Heart left ventricle (tissue), 16 donors: ENCODE data around the gene ALG6. TPM values are rescaled to one million over a fixed set of nuclear protein-coding genes. Genes with fewer than 3 reads are reported as not detected.
"Not testable (repeated sequence)": the region's sequence is repeated elsewhere in the genome, so short reads cannot be mapped to it uniquely, and the experiment has no call there.

Experiments
- ATAC-seq, 4 donors: fragments of 200-7000 bp; cut with Tn5 transposase; one replicate each; pipeline ENCODE4 v1.9.1; 2020 to 2022; ENCODE audit warnings: moderate library complexity in 4 of 4, mild to moderate bottlenecking in 3 of 4, moderate number of reproducible peaks in 1 of 4
- DNase-seq, 5 donors: peaks; one replicate each; pipeline ENCODE4 v3.0.0-alpha.2; 2020
- H3K27ac ChIP-seq, 12 donors: fragments of 200-600 bp; sonication (generic) in 4 of 12; one replicate each; pipeline versions ENCODE4 v1.5.0 to v1.8.0; 2016 to 2022; ENCODE audit warnings: mild to moderate bottlenecking in 2 of 12
- H3K27me3 ChIP-seq, 9 donors: fragments of 200-600 bp; sonication (generic) in 2 of 9; one replicate each; pipeline versions ENCODE4 v1.5.1 to v1.8.0; 2016 to 2022; ENCODE audit warnings: mild to moderate bottlenecking in 3 of 9
- H3K36me3 ChIP-seq, 9 donors: fragments of 200-600 bp; sonication (generic) in 2 of 9; one replicate each; pipeline versions ENCODE4 v1.5.0 to v1.8.0; 2018 to 2022; ENCODE audit warnings: mild to moderate bottlenecking in 2 of 9
- H3K4me1 ChIP-seq, 12 donors: fragments of 200-600 bp; sonication (generic) in 4 of 12; one replicate each; pipeline versions ENCODE4 v1.5.0 to v1.8.0; 2016 to 2022; ENCODE audit warnings: mild to moderate bottlenecking in 3 of 12
- H3K4me3 ChIP-seq, 12 donors: fragments of 200-600 bp; sonication (generic) in 4 of 12; one replicate each; pipeline versions ENCODE4 v1.5.0 to v1.8.0; 2017 to 2022; ENCODE audit warnings: mild to moderate bottlenecking in 9 of 12, moderate library complexity in 4 of 12
- H3K9me3 ChIP-seq, 12 donors: fragments of 200-600 bp; sonication (generic) in 4 of 12; one replicate each; pipeline versions ENCODE4 v1.5.0 to v1.8.0; 2016 to 2022; ENCODE audit warnings: mild to moderate bottlenecking in 1 of 12
- POLR2A ChIP-seq, 2 donors: fragments of 450-650 bp; IDR thresholded peaks; one replicate each; pipeline ENCODE4 v1.6.1; 2017; ENCODE audit warnings: antibody characterized with exemption in 2 of 2, mild to moderate bottlenecking in 2 of 2, moderate library complexity in 2 of 2
- whole genome bisulfite sequencing, 4 donors: extraction: QIAGEN DNeasy Blood & Tissue Kit in 2 of 4; methylation state at CpG; one replicate each; pipeline versions ENCODE4 v1.1.5 to v1.1.7; 2013 to 2018; 5-methylcytosine and 5-hydroxymethylcytosine counted together
- intact Hi-C, 10 donors: fragments of 100-400 bp; cut with DNase I; formaldehyde crosslinking; loops; one replicate each; pipeline versions ENCODE4 v1.11.1 to v1.14.2; 2022
- polyA plus RNA-seq, 2 donors: library from polyadenylated mRNA; stranded (reverse); fragments of 200-250 nt; gene quantifications; one replicate each; pipeline ENCODE4 v1.2.3, GENCODE V29; 2013
- total RNA-seq, 9 donors: library from RNA; depleted of rRNA in 2 of 9; stranded (reverse); fragments of >200 nt in 2 of 9; fragmentation: NEBNext Ultra II Directional in 3 of 9; extraction: Animal tissue kit (Norgen Biotek cat#: 25700) in 3 of 9; gene quantifications; one replicate each; pipeline versions ENCODE4 v1.1.0 to v1.2.4, GENCODE V29; 2016 to 2023
- TF ChIP-seq, protein P1 (sequence below), 12 donors: fragments of 200-600 bp; sonication (generic) in 4 of 12; IDR thresholded peaks; one replicate each; pipeline versions ENCODE4 v1.5.0 to v1.8.0; 2018 to 2022; ENCODE audit warnings: antibody characterized with exemption in 12 of 12, mild to moderate bottlenecking in 5 of 12
- donor health status: ischemic (EF 13 %, LVEDD 7.1; RV severe dilation, severe dysfunction).
- donor health status: healthy with polysubstance abuse.
- donor health status: DM: no; HTN: yes; CAD: no.
- donor health status: DM: no; HTN: no; CAD: no.
- donor health status: ischemic (EF 25% LVEDD 6.9; RV normal size, moderate dysfunction).
- donor health status: ischemic (EF 25% LVEDD 5.7; RV mildly dilated, moderate dysfunction).
- donor health status: healthy.
- donor health status: DM: yes; HTN: yes; CAD: no.
- donor health status: ischemic (EF 35%, LVEDD 5.7; RV mildly dilated, moderate dysfunction).
- donor health status: nonischemic (EF 11% LVEDD 7.7; RV severe dilation, severe dysfunction).
- donor health status: DM: yes; HTN: yes; CAD: no.
- donor health status: PGD.
- donor health status: ischemic (EF 29% LVEDD 5.4; RV normal size, mild dysfunction).
- donor health status: nonischemic (EF 23%, LVEDD 6.1; RV moderate dilation, normal function).

ALG6 gene
- total and polyA plus RNA-seq, 11 donors: 3.0 to 7.6 (median 4.3) TPM

DNA sequence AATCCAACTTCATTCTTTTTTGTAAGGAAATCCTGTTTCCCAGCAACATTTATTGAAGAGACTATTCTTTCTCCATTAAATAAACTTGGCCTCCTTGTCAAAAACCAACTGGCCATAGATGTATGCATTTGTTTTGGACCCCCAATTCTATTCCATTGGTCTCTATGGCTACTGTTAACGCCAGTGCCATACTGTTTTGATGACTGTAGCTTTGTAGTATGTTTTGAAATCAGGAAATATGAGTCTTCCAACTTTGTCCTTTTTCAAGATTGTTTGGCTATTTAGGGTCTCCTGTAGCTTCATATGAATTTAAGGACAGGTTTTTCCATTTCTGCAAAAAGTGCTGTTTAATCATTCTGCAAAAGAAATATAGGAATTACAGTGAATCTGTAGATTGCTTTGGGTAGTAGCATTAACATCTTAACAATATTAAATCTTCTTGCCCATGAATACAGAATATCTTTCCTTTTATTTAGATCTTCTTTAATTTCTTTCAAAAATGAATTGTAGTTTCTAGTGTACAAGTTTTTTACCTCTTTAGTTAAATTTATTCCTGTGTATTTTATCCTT lies 94.3 kb downstream of the ALG6 start:
- ATAC-seq (no peak), DNase-seq (no peak)
- Histone ChIP-seq H3K27ac (no peak overlapping the region), H3K4me3 (no peak overlapping the region), H3K4me1 (peaks cover 0 to 7% (median 0%) of the 10 kb centered on the region in 12 donors), H3K27me3 (no peaks in the 10 kb centered on the region), H3K9me3 (peaks cover 0 to 17% (median 8%) of the 10 kb centered on the region in 12 donors), H3K36me3 (peaks cover 0 to 23% (median 0%) of the 10 kb centered on the region in 9 donors)
- 91 to 100% (median 98%) methylated on average over 1 of the region's 1 CpG for WGBS, 4 donors
- TF ChIP-seq POLR2A (IDR thresholded peaks at IDR 0.05): no peak
- TF ChIP-seq, protein P1, sequence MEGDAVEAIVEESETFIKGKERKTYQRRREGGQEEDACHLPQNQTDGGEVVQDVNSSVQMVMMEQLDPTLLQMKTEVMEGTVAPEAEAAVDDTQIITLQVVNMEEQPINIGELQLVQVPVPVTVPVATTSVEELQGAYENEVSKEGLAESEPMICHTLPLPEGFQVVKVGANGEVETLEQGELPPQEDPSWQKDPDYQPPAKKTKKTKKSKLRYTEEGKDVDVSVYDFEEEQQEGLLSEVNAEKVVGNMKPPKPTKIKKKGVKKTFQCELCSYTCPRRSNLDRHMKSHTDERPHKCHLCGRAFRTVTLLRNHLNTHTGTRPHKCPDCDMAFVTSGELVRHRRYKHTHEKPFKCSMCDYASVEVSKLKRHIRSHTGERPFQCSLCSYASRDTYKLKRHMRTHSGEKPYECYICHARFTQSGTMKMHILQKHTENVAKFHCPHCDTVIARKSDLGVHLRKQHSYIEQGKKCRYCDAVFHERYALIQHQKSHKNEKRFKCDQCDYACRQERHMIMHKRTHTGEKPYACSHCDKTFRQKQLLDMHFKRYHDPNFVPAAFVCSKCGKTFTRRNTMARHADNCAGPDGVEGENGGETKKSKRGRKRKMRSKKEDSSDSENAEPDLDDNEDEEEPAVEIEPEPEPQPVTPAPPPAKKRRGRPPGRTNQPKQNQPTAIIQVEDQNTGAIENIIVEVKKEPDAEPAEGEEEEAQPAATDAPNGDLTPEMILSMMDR (IDR thresholded peaks at IDR 0.05): no peak
- intact Hi-C loops: no loop called here

DNA sequence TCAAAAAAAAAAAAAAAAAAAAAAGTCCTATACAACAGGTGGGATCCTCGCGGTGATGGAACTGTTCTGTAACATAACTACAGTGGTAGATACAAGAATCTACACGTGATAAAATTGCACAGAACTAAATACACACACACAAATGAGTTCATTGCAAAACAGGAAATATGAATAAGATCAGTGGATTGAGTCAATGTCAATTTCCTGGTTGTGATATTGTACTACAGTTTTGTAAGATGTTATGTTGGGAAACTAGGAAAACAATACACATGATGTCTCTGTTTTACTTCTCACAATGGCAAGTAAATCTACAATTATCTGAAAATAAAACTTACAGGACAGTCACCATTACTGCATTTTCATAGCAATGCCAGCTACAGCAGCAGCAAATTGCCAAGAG lies 95.8 kb downstream of the ALG6 start:
- WGBS, 4 donors: 77 to 86% (median 80%) methylated on average over 3 of the region's 3 CpGs

DNA sequence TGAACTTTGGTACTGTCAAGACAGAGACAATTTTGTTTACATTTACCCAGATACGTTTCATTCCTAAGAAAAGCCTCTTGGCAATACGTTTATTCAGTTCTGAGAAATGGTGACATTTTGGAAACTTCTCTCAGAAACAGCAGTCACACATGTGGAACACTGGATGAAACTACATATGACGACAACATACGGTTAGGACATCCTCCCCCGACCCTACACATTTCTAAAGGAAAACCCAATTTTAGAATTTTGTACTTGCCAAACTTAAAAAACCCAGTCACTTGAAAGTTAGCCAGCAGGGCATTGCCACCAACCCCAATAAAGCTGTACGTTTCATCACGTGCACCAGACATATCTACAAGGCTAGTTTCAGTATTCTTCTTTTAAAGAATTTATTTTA lies 98.8 kb downstream of the ALG6 start:
- 87 to 90% (median 89%) methylated on average over 7 of the region's 7 CpGs for WGBS, 4 donors
- intact Hi-C loops: loop anchor here in 1 of 10 donors (5.0 kb wide), 1 partner anchor 71 kb away; no protein-coding TSS in a partner anchor
- DNase-seq: no peak

More for the DNA sequence above, 95.8 kb downstream of the ALG6 start:
- H3K27me3 ChIP-seq: no peaks in the 10 kb centered on the region
- peaks cover 0 to 17% (median 8%) of the 10 kb centered on the region in 12 donors for H3K9me3 ChIP-seq
- peak overlapping the region in 1 of 12 donors; percentile 48 for H3K27ac ChIP-seq
- no peak for TF ChIP-seq POLR2A (IDR thresholded peaks at IDR 0.05)
- H3K4me3 ChIP-seq: no peak overlapping the region
- H3K36me3 ChIP-seq: peaks cover 0 to 17% (median 0%) of the 10 kb centered on the region in 9 donors
- intact Hi-C loops: no loop called here
- no peak for ATAC-seq
- peaks cover 0 to 7% (median 0%) of the 10 kb centered on the region in 12 donors for H3K4me1 ChIP-seq
- DNase-seq: no peak

DNA sequence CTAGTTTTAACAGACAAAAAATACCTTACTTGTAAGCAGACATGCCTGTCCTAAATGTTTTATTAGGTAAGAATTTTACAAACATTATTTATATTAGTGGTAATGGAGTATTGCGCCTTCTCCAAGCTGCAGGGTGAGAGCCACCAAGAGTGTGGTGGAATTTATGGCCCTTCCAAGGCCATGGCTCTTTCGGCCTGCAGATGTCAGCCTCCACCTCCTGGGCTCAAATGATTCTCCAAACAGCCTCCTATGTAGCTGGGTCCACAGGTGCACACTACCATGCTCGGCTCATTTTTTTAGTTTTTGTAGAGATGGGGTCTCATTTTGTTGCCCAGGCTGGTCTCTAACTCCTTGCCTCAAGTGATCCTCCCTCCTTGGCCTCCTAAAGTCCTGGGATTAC lies 99.3 kb downstream of the ALG6 start:
- no peak for ATAC-seq
- intact Hi-C loops: loop anchor here in 1 of 10 donors (5.0 kb wide), 1 partner anchor 71 kb away; no protein-coding TSS in a partner anchor
- TF ChIP-seq POLR2A (IDR thresholded peaks at IDR 0.05): no peak
- TF ChIP-seq, protein P1 (IDR thresholded peaks at IDR 0.05): peak in 3 of 12 donors; percentile 11 to 34 (median 22)

More for the DNA sequence above, 98.8 kb downstream of the ALG6 start:
- Histone ChIP-seq H3K9me3 (peaks cover 0 to 23% (median 10%) of the 10 kb centered on the region in 12 donors), H3K36me3 (peaks cover 0 to 15% (median 0%) of the 10 kb centered on the region in 9 donors), H3K27me3 (no peaks in the 10 kb centered on the region), H3K27ac (no peak overlapping the region), H3K4me3 (no peak overlapping the region), H3K4me1 (peaks cover 0 to 7% (median 0%) of the 10 kb centered on the region in 12 donors)
- TF ChIP-seq, protein P1 (IDR thresholded peaks at IDR 0.05): no peak
- TF ChIP-seq POLR2A (IDR thresholded peaks at IDR 0.05): no peak
- ATAC-seq: no peak

DNA sequence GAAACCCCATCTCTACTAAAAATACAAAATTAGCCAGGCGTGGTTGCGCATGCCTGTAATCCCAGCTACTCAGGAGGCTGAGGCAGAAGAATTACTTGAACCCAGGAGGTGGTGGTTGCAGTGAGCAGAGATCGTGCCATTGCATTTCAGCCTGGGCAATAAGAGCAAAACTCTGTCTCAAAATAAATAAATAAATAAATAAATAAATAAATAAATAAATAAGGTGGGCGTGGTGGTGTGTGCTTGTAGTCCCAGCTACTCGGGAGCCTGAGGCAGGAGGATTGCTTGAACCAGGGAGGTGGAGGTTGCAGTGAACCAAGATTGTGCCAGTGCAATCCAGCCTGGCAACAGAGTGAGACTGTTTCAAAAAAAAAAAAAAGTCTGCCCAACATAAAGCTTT lies 101.3 kb downstream of the ALG6 start:
- H3K27ac ChIP-seq, H3K27me3 ChIP-seq, H3K9me3 ChIP-seq, H3K4me3 ChIP-seq, H3K36me3 ChIP-seq, DNase-seq, ATAC-seq, H3K4me1 ChIP-seq: not testable (repeated sequence)
- WGBS, 4 donors: 94 to 98% (median 97%) methylated on average over 5 of the region's 5 CpGs
- intact Hi-C loops: loop anchor here in 1 of 10 donors (5.0 kb wide), 1 partner anchor 69 kb away; no protein-coding TSS in a partner anchor

More for the DNA sequence above, 99.3 kb downstream of the ALG6 start:
- Histone ChIP-seq H3K36me3 (peaks cover 0 to 9% (median 0%) of the 10 kb centered on the region in 9 donors), H3K4me1 (peaks cover 0 to 7% (median 0%) of the 10 kb centered on the region in 12 donors), H3K4me3 (no peak overlapping the region), H3K27ac (no peak overlapping the region), H3K9me3 (peaks cover 0 to 18% (median 7%) of the 10 kb centered on the region in 12 donors), H3K27me3 (no peaks in the 10 kb centered on the region)
- no peak for DNase-seq
- WGBS, 4 donors: 88 to 98% (median 96%) methylated on average over 3 of the region's 3 CpGs
